Activated CD8-positive, alpha-beta memory T cell treated with anti-CD3 and anti-CD28 coated beads for 4 hours (primary cell): Measurements from ENCODE around the gene JMJD4.

Experiments
- DNase-seq, 2 donors: peaks; one replicate each; pipeline ENCODE4 v3.0.0-alpha.2; 2020; ENCODE audit warnings: low read depth in 2 of 2

The JMJD4 gene

DNA sequence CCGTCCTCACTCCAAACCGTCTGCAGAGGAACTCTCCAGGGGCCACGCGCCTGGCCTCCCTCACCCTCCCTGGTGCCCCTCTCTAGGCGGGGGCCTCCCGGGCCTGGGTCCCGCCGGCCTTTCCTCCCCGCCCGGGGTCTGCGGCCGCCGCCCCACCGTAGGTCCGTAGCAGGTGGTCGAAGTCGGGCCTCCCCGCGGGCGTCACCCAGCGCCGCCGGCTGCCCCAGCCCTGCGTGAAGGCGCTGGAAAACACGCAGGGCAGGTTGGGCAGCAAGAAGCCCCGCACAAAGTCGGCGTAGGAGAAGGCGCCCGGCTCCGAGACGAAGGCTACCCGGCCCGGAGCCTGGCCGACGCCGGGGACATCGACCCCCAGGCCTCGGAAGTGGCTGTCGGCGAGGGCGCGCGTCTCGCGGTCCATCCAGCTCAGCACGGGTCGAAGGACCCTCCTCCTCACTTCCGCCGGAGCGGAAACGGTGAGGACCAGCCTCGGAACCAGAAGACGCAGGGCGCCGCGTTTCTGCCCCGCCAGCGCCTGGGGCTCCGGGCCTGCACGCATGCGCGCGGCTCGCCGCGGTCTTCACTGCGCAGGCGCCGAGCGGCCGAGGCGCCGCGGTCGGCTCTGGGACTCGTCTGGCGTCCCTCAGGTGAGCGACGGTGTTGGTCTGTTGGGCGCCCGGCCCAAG lies at the start of gene JMJD4, which contains the start of gene SNAP47:
Gene JMJD4, minus strand, starts transcription at position 447 of the 683 bp plus-strand sequence. Its CDS starts 29 bp downstream, at position 418.
Gene SNAP47, plus strand, starts transcription at position 580 of the 683 bp plus-strand sequence. CDS start 12,302 bp downstream, outside the sequence.
- peak; percentile 84 for DNase-seq

GRCh38 chr1:227782226-227782625 lies 47.1 kb upstream of the JMJD4 start:
- no peak for DNase-seq

GRCh38 chr1:227781314-227781930 lies 46.3 kb upstream of the JMJD4 start:
- no peak for DNase-seq

- no peak for DNase-seq
Observed at GRCh38 chr1:227780101-227781044, 45.3 kb upstream of the JMJD4 start.

DNA sequence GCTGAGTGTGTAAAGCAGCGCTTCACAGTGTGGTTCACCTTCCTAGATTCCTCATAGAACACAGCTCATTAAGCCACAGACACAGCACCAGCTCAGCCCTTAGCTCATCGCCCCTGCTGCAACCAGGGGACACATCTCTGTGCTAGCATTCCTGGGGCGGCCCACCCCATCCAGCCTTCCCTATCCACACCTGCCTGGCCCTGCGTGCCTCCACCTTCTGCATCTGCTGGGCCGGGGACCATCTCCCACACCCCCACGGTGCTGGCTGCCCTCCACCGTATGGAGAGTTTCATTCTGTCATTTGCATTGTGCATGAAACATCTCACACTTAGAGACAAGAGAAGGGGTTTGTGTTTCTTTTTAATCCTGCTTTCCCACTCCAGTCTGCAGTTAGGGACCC lies 44.6 kb upstream of the JMJD4 start:
- no peak for DNase-seq

DNA sequence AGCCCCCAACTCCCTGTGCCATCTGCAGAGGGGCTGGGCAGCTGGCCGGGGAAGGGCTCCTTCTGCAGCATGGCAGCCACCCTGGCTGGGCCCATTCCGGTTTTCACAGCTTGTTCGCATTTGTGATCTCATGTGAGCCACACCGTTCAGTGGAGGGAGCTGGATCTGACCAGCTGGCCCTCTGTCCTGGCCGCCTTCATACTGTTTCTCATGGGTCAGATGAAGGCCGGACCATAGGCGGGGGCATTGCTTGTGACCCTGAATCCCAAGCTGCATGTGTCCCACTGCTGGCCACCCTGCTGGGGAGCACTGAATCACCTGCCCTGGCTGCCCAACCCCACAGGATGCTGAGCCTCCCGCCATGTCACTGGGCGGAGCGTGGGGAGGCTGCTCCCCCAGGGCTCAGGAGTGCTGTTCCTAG lies 43.9 kb upstream of the JMJD4 start:
- no peak for DNase-seq

DNA sequence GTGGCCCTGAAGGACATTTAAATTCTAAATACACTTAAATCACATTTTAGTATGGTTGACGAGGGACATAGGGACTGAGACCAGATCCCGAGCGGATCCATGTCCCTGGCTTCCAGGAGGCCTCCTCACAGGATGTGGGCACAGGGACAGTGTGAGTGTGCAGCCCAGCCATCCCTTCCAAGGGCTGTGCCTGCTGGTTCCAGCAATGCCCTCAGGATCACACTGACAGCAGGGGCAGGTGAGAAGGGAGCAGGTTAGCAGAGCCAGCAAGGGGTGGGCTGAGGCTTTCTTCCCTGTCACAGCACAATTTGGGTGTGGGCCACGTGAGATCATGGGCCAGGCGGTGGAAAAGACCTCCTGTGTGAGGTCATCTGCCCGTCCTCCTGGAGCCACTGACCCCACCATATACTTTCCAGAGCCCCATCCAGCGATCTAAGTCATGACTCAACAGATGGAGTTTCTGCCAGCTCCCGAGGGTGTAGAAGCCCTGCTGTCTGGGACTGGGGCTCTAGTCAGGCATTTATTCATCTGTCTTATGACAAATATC lies 43.4 kb upstream of the JMJD4 start:
- no peak for DNase-seq

DNA sequence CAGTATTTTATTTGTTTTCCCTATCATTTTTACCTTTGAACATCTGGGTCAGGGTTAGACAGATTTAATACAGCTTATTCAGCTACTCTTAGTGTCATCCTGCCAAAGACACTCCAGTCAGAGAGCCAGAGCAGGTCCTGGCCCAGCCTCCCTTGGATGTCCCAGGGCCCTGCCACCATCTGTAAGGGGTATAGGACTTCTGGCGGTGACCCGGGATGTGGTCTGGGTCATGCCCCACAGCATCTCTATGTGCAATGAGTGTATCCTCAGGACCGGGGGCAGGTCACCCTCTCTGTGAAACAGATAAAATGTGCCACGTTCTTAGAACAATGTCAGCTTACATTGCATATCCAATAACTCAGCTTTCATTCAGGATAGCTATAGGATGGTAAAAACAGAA lies 42.5 kb upstream of the JMJD4 start:
- no peak for DNase-seq

GRCh38 chr1:227777156-227777555 lies 42.1 kb upstream of the JMJD4 start:
- no peak for DNase-seq

- no peak for DNase-seq
Observed at GRCh38 chr1:227776331-227776771, 41.2 kb upstream of the JMJD4 start.

GRCh38 chr1:227775841-227776240 lies 40.7 kb upstream of the JMJD4 start:
- no peak for DNase-seq

DNA sequence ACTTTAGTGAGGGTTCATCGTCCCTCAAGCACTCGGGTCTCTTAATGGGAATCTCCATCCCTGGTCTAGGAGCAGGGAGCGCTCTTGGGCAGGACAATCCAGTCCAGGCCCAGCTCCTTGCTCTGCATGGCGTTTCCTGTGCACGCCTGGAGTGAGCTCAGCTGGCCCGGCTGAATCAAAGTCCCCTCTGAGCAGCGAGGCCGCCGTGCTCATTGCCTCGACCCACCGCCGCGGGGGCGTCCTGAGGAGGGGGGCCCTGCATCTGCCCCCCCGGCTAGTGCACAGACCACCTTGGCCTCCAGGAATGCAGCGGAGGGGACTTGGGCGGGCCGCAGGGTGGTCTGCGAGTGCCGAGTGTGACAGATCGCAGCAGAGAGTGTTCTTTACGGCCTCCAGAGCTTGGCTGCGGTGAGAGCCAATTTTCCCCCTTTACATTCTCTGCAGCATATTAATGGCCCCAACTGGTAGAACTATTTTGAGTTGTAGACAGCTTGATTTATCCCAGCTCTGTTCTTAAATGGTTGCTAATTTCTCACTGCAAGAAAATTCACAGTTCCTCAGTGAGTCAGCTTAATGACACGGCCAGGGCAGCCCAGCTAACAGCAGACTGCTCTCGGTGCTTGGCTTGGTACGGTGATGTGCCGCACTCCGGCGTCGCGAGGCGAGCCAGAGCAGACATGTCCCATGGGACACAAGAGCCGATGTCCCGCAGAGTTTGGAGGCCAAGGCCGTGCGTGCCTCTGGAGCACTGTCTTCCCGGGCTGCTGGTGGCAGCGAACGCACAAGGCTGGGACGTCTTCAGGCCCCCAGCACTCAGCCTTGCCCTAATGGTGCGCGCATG lies 39.9 kb upstream of the JMJD4 start:
- no peak for DNase-seq

DNA sequence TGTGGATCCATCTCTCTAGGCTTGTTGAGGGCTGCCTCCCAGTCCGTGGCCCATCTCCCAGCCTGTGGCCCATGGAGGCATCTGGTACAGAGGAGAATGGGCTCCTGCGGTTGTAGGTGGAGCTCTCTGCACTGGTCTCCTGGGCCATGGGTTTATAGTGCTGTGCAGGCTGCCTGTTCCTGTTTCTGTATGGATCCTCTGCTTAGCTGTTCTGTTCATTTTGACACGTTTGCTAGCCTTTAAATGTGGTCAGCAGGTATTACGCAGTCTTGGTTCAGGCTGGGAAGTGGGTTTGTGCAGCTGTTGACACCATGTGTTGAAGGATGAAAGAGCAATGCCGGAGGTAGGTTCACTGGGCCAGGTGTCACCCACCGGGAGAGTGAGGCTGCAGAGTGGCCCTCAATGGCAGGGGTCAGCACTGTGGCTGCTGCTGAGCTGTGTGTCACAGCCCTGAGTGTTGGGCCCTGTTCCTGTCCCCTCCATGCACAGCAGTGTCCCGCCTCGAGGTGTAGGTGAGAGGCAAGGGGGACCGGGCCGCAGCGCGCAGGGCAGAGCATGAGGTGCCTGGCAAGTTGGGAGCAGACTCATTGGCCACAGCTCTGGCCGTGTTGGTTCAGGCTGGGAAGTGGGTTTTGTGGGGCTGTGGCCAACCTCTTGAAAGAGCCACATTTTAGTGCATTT lies 39.1 kb upstream of the JMJD4 start:
- DNase-seq: no peak

DNA sequence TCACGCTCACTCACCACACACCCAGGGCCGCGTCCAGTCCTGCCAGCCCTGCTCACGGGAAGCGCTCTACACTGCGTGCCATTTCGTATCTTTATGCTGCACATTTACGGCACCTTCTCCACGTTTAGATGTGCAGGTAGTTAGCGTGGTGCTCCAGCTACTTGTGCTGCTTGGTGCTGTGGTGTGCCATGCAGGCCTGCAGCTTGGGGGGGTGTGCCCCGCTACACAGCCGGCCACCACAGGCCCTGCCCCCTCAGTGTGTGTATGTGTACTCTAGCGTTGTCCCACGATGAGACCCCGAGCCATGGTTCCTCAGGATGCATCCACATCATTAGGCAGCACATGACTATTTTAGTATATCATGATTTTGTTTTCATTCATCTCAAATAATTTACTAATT lies 38.5 kb upstream of the JMJD4 start:
- DNase-seq: no peak

- no peak for DNase-seq
Observed at GRCh38 chr1:227771771-227772170, 36.7 kb upstream of the JMJD4 start.

- no peak for DNase-seq
Observed at GRCh38 chr1:227771326-227771725, 36.2 kb upstream of the JMJD4 start.

GRCh38 chr1:227770812-227771211 lies 35.7 kb upstream of the JMJD4 start:
- DNase-seq: no peak

DNA sequence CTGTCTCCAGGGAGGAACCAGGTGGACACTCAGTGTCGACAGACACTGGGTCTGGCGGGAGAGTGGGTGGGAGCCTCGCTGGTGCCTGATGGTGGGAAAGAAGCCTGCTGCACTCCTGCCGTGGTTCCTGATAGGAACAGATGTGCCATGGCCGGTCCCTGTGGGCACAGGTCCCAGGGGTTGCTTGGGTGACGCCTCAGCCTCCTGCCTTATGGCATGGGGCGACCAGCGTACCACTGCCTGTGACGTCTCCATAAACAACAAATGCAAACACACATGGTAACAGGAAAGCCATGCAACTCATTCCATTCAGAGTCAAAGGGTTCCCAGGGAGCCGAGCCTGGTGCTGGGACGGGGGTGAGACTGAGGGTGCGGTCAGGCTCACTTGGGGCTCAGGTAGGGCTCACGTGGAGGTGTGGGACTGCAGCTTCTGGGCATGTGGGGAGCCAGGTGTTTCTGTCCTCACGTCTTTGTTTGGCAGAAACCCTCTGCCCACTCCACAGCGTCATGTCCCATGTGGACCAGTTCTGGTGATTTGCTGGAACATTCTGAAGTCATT lies 34.9 kb upstream of the JMJD4 start:
- no peak for DNase-seq

DNA sequence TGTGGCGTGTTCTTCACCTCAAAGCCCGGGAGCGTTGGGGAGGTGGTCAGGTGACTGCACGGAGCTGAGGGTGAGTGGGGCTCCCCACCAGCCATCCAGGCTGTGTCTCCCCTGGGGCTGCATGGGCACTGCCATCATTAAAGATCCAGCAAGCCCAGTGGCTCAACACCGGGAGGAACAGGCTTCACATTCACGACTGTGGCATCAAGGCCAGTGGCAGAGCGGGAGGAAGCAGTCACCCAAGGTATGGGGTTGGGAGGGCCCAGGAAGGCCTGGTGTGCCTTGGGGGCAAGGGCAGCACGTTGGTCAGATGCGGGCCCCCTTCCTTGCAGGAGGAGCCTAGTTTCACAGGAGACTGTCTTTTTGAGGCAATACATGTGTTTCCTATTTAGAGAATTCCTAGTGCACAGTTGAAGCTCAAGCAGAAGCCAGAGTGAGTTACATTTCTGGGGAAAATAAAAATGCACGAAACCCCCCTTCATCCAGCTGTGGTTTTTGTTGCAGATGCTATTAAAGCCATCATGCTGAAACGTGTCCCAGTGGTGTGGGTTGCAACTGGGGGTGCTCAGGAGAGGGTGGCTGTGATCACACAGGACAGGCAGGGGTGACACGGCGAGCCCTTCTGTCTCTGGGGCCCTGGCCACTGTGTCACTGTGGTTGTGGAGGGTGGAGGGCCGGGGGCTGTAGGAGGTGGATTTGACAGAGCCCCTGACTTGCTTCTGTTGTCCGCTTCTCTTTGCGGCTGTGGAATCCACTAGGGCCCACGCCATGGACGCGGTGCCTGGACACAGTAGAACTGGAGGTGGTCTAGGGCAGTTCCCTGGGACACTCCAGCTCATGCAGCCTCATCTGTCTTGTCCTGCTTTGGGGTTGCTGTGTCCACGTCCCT lies 34.2 kb upstream of the JMJD4 start:
- no peak for DNase-seq
